Stimulated activated CD4-positive, alpha-beta T cell treated with anti-CD3 and anti-CD28 coated beads, Interleukin-12 subunit alpha, Interleukin-12 subunit beta, amount 100 ng/mL, for 24 hours (primary cell): ENCODE data around the gene GBE1.

ENCODE experiments used
- DNase-seq, 2 experiments: peaks; one replicate each; pipeline ENCODE4 v3.0.0-alpha.2; 2020; ENCODE audit warnings: low read depth in 2 of 2

GBE1 gene

DNA sequence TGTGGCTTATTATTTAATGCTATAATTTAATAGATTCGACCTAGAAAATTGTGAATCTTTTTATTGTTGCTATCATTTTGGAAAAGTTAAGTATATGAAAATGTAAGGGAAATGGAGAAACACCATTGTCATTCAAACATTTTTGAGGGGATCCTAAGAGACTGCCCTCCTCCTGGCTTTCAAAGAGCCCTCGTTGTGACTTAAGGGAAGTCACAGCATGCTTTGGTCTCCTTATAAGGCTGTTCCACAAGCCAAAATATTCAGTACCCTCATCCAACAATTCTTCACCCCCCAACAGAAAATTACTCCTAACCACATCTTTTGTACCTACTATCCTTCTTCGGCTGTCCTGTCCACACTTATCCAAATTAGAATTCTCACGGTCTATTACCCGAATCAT lies 140.2 kb downstream of the GBE1 start:
- DNase-seq: no peak

DNA sequence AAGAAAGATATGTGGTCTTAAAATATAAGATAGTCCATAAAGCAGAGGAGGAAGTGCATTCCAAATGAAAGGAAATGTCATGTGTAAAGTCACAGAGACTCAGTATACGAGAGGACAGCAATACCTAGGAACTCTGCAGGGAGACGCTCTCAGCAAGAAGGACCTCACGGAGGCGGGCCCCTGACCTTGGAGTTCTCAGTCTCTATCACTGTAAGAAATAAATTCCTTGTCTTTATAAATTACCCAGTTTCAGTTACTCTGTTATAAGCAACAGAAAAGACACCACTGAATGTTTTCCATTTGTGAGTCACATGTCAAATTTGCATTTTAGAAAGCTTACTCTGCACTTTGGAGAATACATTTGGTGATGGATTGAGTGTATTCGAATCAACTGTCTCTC lies 140.6 kb downstream of the GBE1 start:
- no peak for DNase-seq

DNA sequence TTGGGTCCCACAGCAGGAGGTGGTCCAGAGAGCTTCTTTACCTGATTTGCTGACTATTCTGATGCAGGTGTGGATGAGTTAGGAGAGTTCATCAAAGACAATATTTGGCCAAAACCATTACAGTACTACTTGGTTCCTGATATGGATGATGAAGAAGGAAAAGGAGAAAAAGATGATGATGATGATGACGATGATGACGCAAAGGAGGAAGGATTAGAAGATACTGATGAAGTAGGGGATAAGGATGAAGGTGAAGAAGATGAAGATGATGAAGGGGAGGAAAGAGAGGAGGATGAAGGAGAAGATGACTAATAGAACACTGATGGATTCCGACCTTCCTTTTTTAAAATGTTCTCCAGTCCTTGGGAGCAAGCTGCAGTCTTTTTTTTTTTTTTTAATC lies 148.7 kb downstream of the GBE1 start:
- no peak for DNase-seq

DNA sequence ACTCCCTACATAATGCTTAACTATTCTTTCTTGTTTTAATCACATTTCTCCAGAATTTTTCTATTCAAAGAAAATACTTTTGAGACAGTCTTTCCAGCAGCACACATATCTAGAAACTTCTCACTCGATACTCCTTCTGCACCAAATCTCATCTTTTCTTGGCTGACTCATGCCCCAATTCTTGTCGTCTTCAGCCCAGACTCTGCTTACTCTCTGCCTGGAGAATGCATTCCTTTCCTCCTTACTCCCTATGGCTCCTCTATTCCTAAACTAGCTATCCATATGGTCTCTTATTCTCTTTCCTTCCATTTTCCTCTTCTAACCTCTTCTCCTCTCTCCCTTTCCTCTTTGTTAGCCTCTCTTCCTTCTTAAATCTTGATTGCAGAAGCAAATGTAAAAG lies 158.7 kb downstream of the GBE1 start:
- no peak for DNase-seq

DNA sequence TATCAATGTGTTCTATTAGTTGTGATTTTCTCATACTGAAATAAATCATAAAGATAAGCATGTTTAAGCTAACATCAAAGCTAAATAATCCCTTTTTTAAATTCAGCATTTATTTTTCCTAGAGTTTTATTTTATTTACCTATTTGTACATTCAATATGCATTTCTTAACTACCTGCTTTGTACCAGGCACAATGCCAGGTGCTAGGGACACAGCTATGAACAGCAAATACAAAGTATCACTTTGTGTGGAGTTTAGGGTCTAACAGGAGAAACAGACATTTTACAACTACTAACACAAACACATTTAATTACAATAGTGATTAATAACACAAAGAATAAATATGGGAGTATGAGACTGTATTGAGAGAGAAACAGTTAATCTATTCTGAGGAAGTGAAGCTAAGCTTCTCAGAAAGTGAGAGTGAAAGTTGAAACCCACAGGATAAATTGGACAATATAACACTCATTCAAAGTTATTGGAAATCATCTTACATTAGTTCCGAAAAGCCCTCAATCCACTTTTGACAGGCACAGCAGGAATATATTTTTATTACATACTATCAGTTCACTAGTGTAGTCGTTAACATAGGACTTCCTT lies 159.6 kb downstream of the GBE1 start:
- DNase-seq: no peak

DNA sequence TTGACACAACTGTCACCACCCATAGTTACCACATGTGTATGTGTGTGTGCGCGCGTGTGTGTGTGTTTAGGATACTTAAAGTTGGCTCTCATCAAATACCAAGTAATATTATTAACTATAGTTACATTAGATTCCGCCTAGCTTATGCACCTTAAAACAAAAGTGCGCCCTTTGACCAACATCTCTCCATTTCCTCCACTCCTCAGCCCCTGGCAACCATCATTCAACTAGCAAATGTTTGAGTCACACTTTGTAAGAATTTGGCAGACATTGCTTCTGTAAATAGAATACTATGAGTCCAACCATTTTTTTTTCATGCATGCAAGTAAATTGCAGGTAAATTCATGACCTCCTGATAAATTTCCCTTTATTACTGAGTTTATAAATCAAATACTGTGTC lies 169.3 kb downstream of the GBE1 start:
- DNase-seq: no peak

DNA sequence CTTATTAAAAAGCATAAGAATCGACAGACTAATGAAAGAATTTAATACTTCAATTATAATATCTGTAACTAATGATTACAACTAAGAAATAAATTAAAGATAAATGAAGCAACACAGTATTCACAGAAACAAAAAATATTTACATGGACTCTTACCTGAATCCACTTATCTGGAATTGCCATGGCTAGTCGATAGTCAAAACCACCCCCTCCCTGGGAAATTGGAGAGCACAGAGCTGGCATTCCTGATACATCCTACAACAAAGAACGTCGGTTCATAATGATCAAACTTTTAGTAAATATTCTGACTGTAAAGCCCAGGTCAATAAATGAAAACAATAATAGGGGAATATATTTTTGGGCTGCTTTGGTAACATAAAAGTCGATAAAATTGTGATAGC lies 175.5 kb downstream of the GBE1 start:
- DNase-seq: no peak

DNA sequence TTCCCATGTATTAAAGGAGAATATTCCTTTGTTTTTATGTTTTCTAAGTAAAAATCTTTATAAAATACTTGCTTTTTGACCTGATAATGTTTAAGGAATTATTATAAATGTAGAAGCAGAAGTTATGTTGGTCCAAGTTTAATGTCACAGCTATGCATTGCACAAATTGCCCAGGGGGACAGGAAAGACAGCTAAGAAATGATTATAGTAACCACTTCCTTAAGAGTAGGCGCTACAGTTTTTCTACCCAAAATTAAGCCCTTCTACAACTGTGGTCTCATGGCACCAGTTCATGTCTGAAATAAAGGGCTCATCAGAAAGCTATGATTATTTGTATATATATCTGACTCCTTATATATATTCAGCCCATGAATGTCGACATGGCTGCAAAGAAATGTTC lies 176.4 kb downstream of the GBE1 start:
- DNase-seq: no peak

DNA sequence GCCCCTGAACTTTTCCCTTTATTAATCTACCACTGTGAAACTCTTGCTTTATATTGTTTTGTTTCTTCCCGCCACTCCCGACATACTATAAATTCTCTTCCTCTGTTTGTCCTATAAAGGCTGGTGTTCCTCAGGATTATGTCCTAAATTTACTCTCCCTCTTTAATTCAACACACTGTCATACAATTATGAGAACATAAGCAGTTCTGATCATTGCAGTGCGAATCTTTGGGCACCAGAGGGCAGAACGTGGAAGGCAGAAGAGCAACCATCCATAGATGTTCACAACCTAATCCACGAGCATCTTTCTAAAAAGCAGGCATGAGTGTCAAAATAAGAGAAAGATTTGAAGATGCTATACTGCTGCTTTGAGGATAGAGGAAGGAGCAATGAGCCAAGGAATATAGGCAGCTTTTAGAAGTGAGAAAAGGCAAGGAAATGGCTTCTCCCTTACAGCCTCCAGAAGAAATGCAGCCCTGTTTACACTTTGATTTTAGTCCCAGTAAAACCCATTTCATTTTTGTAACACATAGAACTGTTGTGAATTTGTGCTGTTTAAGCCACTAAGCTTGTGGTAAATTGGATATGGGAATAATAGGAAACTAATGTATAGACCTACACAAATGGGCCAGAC lies 179.4 kb downstream of the GBE1 start:
- DNase-seq: no peak

DNA sequence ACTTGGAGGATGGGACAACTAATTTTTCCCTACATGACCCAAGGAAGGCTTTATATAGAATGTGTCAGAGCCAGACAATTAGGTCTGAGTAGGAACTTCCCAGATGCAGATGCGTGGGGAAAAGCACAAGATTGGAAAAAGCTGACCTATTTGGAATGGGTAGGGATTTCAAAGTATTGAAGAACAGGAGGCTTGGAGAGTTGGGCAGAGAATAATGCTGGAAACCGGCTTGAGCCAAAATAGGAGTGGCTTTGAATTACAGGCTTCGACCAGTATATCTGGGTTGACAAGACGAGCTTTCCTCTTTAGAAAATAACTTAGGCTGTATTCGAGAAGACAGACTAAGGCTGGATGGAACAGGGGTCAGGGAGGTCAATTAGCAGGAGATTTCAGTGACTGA lies 181.1 kb downstream of the GBE1 start:
- DNase-seq: no peak

DNA sequence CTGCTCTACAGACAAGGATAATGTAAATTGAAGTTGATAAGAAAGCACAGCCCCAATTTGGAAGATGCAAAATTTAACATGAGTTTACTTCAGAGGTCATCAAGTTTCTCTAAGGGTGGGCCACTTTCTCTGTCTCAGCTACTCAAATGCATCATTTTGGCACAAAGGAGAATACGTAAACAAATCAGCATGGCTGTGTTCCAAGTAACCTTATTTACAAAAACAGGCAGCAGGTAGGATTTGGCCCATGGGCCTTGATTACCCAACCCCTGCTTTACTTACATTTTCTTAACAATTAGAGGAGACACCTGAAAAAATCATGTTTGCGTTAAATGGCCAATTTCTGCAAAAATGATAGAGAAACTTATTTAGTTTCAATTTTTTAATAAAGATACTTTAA lies 181.7 kb downstream of the GBE1 start:
- no peak for DNase-seq

DNA sequence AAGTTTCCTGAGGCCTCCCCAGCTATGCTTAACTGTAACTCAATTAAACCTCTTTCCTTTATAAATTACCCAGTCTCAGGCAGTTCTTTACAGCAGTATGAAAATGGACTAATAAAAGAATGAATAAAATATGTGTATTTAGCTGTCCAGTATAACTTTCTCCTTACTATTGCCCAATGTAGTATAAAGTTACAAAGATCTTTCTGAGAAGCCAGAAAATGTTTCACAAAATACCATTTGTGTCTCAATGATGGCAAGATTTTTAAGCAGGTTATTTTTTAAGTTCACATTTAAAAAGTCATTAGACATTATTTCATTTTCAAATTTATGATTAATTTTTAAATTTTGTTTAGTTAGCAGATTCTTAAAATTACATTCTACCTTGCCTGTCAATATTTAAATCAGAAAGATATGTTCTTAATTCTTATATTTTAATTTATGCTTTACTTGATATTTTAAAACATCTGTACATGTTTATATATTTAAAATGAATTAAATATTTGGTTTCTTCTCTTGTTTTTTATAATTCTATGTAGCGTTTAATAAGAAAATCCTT lies 189.2 kb downstream of the GBE1 start:
- DNase-seq: no peak

DNA sequence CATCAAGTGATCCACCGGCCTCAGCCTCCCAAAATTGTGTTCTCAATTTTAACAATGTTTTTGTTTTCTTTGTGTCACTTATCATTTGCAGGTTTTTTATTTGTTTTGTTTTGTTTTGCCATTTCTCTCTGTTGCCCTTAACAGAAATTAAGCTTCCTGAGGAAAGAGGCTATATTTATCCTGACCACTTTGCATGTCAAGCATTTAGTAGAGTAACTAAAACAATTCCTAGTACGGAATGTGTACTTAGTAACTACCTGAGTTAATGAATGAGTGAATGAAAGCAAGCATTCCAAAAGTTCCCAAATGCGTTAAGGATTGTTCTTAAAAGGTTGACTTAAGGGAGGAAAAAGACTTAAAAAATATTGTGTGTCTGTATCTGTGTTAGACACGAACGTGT lies 193.1 kb downstream of the GBE1 start:
- no peak for DNase-seq

DNA sequence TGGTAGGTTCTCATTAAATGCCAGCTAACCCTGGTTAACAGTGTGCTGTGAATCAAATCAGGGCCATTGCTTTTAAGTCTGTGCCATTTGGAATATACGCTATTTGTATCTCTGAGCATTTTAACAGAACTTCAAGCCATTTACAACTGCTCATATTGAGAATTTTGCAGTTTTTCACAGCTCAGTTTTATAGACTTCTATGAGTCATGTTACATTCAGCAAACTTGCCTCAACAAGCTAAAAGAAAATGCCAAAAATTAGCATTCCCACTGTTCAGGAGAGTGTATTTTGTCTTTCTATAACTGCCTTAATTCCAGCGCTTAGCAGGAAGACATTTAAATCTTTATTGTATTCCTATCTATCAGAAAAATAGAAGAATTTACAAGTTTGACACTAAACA lies 196.4 kb downstream of the GBE1 start:
- no peak for DNase-seq

DNA sequence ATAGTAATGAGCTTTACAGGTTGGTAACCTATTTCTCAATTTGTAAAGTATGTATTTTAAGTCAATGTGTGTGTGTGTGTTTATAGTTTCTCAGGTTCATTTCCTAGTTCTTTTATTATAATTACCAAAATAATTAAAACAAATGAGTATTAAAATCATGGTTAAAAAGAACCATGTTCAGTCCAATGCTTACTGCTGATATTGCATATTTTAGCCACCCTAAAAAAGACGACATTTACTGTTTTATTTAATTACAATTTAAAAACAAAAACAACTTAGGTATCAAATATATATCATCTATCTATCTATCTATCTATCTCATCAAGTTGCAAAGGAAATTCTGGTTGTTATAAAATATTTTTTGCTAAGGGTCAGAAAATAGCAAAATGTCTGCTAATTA lies 203.3 kb downstream of the GBE1 start:
- no peak for DNase-seq

DNA sequence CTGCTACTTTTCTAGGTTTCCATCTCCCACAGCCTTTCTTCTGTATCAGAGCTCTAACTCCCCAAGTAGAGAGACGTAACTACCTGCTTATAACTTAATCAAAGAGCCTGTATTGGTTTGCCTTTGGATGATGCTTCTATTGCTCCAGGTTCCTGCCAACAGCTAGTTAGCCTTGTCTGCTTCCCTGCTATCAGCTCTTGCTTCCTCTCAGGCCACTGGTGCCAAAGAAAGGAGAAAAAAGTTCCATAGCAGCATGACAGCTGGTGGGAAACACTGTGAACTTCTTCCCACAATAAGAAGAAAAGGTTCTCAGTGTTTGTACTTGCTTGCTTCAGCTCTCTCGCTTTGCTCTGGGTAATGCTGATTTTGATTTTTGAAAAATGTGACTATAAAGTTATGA lies 206.6 kb downstream of the GBE1 start:
- DNase-seq: no peak

DNA sequence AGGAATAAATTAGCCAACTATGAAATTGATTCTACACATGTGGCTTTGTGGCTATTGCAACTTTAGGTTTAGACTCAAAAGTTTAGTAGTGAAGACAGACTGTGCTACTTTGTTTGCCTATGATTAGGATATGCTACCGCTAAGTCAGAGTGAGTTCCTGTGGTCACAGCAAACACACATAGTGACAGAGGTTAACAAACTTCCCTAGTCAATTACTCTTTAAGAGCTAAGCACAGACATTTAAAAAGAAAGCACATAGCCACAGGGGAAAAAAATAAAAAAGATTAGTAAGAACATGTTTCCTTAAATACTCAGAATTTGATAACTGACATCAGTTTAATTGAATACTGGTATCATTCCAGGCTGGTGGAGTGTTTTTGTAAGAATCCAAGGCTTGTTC lies 207.1 kb downstream of the GBE1 start:
- no peak for DNase-seq

DNA sequence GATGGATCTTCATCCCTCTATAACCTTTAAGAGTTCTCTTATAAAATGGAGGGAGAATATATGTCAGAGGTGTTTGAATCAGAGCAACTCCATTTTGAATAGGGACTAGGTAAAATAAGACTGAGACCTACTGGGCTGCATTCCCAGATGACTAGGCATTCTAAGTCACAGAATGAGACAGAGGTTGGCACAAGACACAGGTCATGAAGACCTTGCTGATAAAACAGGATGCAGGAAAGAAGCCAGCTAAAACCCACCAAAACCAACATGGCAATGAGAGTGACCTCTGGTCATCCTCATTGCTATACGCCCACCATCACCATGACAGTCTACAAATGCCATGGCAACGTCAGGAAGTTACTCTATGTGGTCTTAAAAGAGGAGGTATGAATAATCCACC lies 211.0 kb downstream of the GBE1 start:
- DNase-seq: no peak

DNA sequence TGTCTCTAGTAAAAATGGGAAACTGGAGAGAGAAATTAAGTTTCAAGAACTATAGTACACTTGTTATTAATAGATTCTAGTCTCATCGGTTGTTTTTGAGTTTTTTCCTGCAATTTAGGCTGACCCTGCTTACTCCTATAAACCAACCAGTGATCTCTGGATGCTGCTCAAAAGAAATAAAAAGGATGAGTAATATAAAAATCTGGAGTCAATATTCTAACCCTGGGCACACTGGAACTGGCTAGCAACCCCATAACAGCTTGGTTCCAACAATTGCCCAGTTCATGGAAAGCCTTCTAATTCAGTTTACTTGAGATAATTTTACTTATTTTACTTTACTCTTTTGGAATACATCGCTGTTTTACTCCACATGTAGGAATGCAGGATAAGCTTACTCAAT lies 211.6 kb downstream of the GBE1 start:
- DNase-seq: no peak

DNA sequence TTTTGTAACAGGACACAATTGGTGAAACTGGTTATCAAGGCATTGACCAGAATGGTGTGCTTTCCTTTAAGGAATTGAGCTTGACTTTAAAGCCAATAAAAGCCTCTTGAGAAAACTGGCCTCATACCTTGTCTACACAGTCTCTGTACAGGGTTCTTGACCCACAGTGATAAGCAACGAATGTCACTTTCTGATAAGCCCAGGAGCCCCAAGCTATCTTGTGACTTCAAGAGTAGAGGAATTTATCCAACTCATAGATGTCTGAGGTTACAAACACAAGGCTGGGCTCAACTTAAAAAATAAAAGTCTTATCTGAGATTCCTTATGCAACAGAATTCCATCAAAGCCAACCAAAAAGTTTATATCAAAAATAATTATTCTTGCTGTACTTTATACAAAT lies 212.1 kb downstream of the GBE1 start:
- no peak for DNase-seq

DNA sequence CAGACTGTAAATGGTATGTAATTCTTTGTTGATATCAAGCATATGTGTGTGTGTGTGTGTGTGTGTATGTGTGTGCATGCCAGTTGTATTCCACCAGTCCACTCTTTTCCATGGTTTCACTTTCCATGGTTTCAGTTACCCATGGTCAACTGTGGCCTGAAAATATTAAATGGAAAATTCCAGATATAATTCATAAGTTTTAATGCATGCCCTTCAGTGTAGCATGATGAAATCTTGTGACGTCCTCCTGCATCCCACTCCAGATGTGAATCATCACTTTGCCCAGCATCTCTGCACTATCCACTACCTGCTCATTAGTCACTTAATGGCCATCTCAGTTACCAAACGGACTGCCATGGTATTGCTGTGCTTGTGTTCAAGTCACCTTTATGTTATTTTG lies 215.9 kb downstream of the GBE1 start:
- DNase-seq: no peak

DNA sequence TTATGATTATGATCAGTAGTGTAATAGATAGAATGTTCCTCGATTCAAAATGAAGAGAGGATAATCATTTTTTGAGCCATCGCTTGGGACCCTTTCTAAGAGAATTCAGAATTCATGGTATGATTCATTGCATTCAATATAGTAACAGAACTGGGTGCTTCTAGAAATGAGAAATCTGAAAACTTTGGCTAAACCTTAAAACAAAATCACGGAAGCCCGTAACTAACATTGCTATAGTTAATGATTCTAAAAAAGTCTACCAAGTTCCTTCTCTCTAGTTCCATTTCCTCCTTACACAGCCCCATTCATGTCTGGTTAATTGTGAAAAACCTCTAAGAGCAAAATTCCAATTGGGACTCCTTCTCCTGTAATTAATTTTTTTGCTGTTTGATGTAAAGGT lies 217.1 kb downstream of the GBE1 start:
- DNase-seq: no peak

DNA sequence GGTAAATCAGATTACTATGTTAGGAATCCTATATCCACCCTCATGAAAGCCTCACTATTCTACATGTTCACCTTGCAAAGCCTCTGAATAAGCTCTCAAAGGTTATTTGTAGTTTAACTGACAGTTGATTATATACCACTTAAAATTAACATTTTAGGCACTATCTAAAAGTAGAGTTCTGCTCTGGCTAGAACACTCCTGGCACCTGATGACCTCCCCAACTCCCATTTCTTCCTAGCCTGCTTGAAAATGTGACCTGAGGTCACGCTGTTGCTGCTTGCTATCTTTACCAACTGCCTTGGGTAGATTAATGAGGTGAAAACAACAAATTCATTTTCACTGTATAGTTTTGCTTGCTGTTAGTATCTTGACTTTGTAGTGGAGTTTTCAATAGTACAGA lies 220.7 kb downstream of the GBE1 start:
- DNase-seq: no peak

DNA sequence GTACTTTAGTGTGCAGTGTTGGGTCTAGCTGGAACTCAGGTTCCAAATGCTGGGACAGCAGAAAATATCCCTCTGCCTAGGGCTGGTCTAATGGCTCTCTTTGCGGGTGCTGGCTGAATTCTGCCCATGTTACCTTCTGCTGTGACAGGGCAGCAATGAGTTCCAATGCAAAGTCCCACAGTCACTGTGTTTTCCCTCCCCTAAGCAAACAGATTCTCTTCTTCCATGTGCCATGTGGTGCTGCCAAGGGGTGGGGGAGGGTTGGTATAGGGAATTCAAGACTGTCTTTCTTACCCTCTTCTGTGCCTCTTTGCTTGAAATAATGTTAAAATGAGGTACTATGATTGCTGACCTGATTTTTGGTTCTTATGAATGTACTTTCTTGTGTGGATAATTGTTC lies 229.6 kb downstream of the GBE1 start:
- DNase-seq: no peak
